GM12892 (cell line): ENCODE measurements around the gene ZBTB24.

Experiments used
- DNase-seq: peaks from one replicate; pipeline ENCODE4 v3.0.0; 2011; ENCODE audit not compliant: insufficient read length
- FAIRE-seq: peaks from 2 replicates; lab custom pipeline; 2011; peaks lifted over from hg19 to GRCh38; lab: Jason Lieb, UNC
- POLR2A ChIP-seq: IDR thresholded peaks from 2 replicates; pipeline ENCODE4 v1.6.1; 2011; ENCODE audit warnings: low read depth, low read length, control low read depth
- POLR2AphosphoS5 ChIP-seq: IDR thresholded peaks from 2 replicates; pipeline ENCODE4 v1.6.1; 2011; ENCODE audit warnings: low read depth, low read length, control low read depth
- TAF1 ChIP-seq: IDR thresholded peaks from 2 replicates; pipeline ENCODE4 v1.6.1; 2011; ENCODE audit warnings: low read depth, mild to moderate bottlenecking, control low read depth, low read length, borderline replicate concordance

The ZBTB24 gene

DNA sequence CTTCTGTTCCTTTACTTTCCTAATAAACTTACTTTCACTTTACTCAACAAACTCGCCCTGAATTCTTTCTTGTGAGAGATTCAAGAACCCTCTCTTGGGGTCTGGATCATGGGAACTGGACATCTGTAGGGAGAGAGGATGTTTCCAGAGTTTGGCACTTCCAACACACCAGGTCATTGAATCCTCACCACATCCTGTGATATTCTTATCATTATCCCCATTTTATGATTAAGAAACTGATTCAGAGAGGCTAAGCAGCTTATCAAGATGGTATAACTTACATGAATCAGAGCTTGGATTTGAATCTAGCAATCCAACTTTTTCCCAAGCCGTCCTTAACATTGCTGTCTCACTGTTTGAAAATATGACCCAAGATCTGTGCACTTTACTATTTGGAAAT is 58.1 kb downstream of the ZBTB24 start:
- TF ChIP-seq POLR2A = no peak
- TF ChIP-seq TAF1 = no peak
- TF ChIP-seq POLR2AphosphoS5 = no peak
- no peak for DNase-seq
- FAIRE-seq = no peak

DNA sequence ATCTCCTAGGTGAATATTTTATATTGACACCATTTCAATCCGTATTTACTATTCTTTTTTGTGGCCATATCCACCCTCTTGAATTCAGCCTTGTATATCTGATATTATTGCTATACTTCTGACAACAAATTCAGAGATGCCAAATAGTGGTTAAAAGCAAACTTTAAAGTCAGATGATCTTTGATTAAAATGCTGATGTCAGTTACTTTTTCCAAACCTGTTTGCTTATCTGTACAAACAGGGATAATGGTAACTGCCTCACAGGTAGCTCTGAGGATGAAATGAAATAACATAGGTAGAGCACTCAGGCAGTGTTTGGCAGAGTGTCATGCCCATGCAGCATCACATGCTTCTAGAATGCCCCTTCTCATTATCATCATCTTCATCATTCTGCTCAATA is 61.8 kb downstream of the ZBTB24 start:
- FAIRE-seq (no peak), DNase-seq (no peak)
- TF ChIP-seq POLR2A (no peak), TAF1 (no peak), POLR2AphosphoS5 (no peak)

DNA sequence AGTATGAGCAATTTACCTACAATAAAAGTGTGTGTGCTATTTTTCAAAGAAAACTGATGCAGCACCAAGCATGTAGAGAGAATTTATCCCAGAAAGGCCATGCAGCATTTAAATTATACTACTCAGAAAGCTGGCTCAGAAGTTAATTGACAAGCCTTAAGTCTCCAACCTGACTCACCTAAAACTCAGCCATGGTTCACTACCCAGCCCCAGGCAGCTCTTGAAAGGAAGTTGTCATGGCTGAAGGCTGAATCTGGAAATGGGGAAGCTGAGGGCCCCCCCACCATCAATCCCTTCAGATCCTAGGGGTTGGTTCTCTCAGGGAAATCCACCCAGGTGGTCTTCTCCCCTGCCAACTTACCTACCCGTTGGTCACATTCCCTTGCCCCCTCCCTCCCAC is 62.3 kb downstream of the ZBTB24 start:
- DNase-seq (no peak), FAIRE-seq (no peak)
- TF ChIP-seq POLR2A (no peak), TAF1 (no peak), POLR2AphosphoS5 (no peak)

- FAIRE-seq (no peak), DNase-seq (no peak)
- TF ChIP-seq POLR2A (no peak), POLR2AphosphoS5 (no peak), TAF1 (no peak)
These were observed 65.4 kb downstream of the ZBTB24 start for GRCh38 chr6:109417646-109418045.
